ENCODE measurements around the gene H1-8.

DNA sequence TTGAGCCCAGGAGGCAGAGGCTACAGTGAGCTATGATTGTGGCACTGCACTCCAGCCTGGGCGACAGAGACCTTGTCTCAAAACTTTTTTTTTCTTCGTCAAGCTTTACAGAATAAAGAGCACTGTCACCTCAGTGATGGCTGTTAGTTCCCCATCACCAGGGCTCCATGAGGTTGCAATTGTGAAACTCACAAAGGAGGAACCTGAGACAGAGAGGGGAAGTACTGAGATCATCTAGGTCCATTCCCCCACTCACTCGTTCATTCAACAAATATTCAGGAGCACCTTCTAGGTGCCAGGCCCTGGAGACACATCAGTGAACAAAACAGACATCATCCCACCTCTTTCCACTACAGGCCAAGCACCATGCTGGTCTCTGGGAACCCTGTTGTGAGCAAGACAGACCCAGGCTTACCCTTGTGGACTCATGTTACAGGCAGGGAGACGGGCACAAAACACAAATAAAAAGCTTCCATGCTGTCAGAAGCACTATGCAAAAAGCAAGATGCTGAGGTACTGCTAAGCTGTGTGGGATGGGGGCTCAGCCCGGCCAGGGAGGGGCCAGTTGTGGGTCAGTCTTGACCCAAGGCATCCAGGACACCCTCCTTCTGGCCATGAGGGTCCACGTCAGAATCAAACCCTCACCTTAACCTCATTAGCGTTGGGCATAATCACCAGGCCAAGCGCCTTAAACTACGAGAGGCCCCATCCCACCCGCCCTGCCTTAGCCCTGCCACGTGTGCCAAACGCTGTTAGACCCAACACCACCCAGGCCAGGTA, 16.7 kb upstream of the H1-8 start:
- TF ChIP-seq, protein P1, sequence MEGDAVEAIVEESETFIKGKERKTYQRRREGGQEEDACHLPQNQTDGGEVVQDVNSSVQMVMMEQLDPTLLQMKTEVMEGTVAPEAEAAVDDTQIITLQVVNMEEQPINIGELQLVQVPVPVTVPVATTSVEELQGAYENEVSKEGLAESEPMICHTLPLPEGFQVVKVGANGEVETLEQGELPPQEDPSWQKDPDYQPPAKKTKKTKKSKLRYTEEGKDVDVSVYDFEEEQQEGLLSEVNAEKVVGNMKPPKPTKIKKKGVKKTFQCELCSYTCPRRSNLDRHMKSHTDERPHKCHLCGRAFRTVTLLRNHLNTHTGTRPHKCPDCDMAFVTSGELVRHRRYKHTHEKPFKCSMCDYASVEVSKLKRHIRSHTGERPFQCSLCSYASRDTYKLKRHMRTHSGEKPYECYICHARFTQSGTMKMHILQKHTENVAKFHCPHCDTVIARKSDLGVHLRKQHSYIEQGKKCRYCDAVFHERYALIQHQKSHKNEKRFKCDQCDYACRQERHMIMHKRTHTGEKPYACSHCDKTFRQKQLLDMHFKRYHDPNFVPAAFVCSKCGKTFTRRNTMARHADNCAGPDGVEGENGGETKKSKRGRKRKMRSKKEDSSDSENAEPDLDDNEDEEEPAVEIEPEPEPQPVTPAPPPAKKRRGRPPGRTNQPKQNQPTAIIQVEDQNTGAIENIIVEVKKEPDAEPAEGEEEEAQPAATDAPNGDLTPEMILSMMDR (IDR thresholded peaks at IDR 0.05) = no peak
- TF ChIP-seq POLR2A (IDR thresholded peaks at IDR 0.05) = no peak

Data from prostate gland (tissue), 2 donors.